HPDE6-E6E7 (cell line): Measurements from ENCODE around the gene PSMA2.

Source experiments
- DNase-seq: peaks from one replicate; pipeline ENCODE4 v3.0.0; 2011; ENCODE audit warnings: missing footprints; ENCODE audit errors: extremely low spot score

The PSMA2 gene

DNA sequence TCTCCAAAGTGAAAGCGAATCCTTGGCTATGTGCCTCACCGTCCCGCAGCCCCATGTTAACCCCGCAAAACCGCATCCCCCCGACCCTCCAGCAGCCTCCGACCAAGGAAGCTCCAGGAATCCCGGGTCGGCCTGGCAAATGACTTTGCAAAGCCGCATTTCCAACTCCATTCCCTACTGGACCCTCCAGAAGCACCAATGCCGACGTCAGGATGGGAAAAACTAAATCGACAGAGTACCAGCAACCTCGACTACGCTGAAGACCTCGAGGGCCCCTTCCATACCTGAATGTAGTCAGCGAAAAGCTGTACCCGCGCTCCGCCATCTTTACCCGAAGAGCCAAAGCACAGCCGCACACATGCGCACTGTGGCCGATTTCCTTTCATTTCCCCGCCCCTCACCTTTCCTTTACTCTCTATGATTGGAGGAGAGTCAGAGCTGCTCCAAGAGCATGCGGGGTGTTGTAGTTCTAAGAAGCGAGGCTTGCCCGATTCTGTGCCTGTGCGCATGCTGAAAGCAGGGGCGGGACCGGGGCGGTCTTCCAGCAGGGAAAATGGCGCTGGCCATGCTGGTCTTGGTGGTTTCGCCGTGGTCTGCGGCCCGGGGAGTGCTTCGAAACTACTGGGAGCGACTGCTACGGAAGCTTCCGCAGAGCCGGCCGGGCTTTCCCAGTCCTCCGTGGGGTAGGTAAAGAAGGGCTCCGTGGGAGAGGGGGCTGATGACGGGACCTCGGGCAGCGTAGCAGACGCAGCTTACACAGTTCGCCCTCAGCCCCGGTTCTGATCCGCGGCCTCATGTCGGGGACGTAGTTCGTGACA is at the start of gene PSMA2, which contains the start of gene MRPL32:
Gene PSMA2 (minus strand): TSS at position 341 of the 818 bp plus-strand sequence. CDS start 16 bp downstream, at position 325.
Gene MRPL32 (plus strand): TSS at position 543 of the 818 bp plus-strand sequence. CDS start 11 bp downstream, at position 554.
- peak; percentile 98 for DNase-seq

DNA sequence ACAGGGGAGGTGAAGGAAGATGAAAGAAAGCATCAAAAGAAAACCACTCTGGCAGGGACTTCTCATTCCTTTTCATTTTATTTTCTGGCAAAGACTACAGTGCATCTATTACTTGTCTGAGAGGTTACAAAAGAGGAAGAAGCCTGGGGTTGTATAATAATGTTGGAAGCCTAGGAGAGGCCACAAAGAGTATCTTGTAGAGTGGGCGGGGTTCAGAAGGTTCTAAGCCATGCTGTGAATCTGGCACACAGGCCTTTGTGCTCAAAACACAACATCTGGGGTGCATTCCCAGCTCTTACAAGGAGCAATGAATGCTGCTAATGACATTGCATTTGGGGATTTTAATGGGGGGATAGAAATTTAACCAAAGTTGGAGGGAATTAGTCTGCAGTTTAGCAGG is 49.6 kb upstream of the PSMA2 start:
- no peak for DNase-seq

DNA sequence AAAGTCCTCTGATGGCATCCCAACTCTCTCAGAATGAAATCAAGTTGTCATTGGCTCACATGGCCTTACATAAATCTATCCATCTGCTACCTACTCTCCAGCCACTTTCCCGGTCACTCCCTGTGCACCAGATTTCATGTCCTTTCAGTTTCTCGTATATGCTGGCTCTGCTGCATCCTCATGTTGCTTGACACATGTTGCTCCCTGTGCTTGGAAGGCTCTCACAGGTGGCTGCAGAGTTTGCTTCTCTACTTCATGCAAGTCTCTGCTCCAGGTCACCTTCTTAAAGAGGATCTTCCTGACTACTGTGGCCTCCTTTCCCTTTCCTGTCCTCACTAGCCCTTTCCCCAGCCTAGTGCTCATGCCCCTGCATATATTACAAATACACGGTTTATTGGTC is 48.5 kb upstream of the PSMA2 start:
- no peak for DNase-seq

DNA sequence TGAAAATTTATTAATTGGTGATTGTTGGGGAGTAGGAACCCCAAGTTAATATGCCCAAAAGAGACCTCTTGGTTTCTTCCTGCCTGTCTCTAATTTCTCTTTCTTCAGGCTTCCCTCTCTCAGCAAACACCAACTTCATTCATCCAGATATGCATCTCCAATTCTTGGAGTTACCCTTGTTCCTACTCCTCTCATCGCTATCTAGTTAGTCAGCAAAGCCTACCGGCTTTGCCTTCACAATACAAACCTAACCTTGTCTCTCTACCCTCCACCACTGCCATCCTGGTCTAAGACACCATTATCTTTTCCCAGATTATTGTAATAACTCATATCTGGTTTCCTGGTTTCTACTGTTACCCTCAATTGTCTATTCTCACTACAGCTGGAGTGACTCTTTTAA is 48.1 kb upstream of the PSMA2 start:
- DNase-seq, result no peak

DNA sequence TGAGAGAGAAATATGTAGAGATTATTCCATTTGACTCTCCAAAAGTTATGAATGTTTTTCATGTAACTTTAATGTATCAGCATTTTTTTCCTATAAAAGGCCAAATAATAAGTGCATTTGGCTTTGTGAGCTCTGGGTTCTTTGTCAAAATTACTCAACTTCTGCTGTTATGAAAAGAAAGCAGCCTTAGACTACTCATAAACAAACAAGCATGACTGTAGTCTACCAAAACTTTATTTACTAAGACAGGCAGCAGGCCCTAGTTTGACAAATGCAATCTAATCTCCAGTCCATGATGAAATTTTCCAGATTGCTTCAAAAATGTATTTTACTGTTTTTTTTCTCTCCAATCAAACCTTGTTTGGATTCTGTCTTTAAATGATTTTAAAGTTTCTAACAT is 46.5 kb upstream of the PSMA2 start:
- DNase-seq, result no peak

DNA sequence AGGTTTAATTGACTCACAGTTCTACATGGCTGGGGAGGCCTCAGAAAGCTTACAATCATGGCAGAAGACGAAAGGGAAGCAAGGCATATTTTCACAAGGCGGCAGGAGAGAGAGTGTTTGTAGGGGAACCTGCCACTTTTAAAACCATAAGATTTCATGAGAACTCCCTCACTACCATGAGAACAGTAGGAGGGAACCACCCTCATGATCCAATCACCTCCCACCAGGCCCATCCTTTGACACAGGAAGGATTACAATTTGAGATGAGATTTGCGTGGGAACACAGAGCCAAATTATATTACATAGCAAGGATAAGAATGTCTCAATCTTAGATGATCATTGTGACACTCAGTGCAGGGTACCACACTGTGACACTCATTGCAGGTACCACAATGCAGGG is 44.4 kb upstream of the PSMA2 start:
- no peak for DNase-seq

DNA sequence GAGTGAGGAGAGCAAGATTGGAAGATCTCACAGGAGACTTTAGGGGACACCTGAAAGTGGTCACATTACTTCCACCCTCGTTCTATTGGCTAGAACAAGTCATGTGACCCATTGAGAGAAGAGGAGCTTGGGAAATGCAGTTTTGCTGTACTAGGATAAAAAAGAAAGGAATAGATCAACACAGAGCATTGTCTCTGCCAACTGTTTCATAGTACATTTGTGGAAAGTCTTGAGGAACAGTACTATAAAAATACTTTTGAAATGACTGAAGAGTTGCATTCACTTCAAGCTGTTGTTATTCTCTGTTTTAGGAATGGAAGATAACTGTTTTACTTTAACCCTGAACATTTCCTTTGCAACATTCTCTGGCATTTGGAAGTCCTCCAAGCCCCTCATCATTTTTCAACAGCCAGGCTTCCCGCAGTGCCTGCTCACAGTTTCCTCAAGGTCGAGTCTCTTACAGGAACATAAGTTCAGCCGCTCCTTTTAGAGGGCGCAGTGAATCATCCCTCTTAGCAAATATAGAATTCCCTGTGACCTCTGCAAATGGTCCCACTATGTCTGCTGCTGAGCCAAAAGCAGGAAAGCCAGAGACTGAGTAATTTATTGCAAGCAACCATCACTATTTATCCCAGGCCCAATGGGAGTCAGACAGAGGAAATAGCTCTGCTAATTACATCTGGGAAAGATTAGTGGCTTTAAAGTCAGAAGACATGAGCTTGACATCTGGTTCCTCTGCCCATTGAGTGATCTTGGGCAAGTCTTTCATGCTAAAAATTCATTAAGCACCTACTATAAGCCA is 40.9 kb upstream of the PSMA2 start:
- peak; percentile 15 for DNase-seq

DNA sequence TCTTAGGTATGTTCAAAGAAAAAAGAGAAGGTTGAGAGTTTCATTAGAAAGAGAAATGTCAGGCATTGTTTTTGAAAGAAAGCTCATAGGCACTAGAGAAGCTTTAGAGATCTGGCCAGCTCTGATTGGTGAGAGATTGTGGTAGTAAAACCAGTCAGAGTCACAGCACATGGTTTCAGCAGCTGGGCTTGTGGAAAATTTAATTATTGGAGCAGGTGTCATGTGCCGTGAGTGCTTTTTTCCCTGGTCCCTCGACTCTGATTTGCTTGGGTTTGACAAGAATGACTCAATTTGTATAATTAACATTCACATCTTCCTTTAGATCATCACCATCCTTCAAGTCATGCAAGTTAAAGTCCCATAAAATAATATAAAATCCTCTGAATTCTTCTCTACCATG is 35.4 kb upstream of the PSMA2 start:
- no peak for DNase-seq

DNA sequence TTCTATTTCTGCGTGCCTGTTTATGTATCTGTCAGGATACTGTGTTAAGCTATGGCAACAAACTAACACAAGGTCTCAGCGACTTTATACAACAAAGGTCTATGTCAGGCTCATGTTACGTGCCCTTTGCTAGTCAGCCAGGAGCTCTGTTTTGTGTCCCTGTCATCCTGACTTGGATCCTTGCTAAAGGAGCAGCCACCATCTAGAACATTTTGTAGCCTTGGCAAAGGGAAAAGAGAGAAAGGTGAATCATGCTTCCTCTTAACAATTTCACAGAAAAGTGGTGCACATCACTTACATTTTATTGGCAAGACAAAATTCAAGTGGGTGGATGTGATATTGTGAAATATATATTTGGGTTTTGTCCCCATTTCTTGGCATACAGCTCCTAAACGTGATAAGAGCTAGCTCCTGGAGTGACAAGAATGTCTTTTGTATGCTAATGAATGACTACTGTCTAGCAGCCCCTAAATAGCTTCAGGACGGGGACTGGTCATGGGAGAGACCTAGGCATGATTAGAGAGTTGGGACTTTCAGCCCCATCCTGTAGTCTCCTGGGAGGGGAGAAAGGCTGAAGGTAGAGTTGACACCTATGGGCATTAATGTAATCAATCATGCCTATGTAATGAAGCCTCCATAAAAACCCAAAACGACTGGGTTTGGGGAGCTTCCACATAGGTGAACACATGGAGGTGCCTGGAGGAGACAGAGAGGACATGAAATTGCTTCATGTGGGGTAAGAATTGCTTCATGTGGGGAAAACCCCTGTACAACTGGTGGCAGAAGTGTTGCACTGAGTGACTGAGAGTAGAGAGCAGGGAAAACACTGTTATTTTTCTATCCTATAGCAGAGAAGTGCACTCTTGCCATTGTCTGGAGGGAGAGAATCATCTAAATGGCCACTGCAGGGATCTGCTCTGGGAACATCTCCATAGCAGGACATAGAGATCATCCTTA is 33.2 kb upstream of the PSMA2 start:
- no peak for DNase-seq

DNA sequence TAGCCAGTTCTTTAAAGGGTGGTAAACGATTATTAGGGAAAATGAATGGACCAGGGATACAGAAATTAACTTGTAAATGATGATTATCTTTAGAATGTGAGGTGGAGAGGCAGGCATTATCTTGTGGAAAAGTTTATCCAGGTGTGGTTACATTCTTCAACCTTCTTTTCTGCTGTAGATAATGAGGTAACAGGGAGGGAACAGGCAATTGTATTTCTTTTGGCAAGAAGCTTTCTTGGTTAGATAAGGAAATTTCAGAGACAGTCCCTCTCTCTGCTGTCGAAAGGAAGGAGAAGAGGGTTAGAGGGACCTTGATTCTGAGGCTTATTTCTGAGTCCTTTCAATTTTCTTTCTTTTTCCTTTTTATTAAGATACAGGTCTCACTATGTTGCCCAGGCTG is 32.3 kb upstream of the PSMA2 start:
- no peak for DNase-seq

DNA sequence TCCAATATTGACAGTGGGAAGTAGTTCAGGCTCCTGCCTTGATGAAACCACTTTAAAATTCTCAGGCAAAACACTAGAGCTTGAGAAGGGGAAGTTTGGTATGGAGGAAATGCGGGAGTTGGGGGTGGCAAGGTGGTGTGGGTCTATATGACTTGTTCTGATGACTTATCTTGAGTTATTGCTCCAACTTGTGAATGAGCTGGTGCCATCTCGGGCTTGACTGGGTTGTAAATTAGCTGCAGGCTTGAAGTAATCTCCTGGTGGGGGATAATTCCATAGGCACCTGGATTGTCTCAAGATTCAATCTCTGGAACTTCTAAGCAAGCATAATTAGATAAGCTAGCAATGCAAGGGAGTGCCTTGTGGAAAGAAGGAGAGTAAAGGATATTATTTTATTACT is 29.2 kb upstream of the PSMA2 start:
- no peak for DNase-seq

DNA sequence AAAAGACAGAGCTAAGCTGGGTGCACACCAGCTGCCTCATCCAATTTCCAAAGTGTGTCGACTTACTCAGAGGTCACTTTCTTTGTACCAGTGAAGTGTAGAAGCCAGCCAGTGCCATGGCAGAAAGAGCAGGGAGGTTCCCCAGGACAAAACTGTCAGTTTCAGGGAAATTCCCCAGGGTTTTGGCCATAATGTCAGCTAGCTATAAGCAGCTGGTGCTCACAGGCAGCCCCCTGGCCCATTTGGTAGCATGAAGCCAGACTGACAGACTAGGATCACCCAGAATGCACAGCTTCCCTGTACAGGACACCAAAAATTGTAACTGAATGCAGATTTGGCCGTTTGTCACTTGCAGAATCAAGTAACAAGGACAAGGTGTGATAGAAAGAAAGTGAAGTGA is 28.8 kb upstream of the PSMA2 start:
- DNase-seq, result no peak

DNA sequence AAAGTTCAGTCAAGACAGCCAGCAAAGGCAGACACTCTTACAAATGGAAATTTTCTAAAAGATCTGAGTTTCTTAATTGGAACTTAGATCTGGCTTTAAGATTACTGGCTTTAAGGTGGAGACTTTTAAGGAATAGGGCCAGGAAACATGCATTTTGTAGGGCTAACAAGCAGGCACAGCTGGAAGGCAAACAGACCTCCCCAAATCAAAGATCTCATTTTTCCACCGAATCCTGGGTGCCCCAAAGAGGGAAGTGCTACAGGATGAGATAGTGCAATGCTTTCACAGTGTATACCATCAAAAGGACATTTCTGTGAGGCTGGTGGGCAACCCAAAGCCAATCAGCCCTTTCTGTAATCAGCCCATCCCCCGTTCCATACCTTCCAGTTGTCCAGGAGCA is 27.6 kb upstream of the PSMA2 start:
- DNase-seq, result no peak

DNA sequence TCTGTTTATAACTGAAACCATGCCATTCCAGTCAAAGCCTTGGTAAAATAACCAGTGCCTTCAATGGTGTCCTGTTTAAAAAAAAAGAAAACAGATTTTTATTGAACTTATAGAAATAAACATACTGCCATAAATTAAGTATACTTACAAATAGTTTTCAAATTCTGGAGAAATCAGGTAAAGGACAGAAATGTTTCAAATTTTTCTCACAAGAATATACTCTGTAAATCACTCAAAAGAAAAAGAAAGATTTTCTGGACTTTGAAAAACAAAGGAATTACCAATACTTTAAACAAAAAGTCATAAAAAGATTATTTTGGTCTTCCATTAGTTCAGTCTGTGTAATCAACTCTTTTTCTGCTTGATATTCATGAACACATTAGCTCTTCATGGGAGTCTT is 24.1 kb upstream of the PSMA2 start:
- DNase-seq, result no peak

DNA sequence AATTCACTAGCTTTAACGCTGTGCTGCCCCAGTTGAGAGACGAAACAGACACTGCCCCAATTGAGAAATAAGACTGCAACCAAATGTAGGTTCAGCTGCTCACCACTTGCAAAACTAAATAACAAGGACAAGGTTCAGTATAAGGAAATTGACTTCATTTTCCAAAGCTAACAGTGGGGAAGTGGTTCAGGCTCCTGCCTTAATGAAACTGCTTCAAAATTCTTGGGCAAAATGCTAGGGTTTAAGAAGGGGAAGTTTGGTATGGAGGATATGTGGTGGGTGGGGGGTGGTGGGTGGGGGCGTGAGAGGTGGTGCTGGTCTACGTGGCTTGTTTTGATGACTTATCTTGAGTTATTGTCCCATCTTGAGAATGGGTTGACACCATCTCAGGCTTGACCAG is 22.0 kb upstream of the PSMA2 start:
- no peak for DNase-seq

DNA sequence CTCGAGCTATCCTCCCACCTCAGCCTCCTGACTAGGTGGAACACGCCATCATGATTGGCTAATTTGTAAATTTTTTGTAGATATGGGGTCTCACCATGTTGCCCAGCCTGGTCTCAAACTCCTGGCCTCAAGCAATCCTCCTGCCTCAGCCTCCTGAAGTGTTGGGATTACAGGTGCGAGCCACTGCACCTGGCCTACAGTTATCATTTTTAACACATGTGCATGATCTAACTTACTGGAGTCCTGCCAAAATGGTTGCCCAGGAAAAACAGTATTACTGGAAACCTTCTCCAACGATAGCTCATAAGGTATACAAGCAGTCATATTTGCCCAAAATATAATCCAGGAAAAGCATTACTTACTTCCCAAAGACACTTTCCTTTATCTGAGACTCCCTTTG is 20.4 kb upstream of the PSMA2 start:
- DNase-seq, result no peak

DNA sequence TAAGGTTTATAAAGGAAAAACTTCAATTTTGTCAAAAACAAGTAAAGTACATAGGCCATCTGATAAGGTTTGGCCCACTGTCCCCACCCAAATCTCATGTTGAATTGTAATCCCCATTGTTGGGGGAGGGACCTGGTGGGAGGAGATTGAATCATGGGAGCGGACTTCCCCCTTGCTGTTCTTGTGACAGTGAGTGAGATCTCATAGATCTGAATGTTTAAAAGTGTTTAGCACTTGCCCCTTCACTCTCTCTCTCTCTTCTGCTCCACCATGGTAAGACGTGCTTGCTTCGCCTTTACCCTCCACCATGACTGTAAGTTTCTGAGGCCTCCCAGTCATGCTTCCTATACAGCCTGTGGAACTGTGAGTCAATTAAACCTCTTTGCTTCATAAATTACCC is 18.4 kb upstream of the PSMA2 start:
- DNase-seq, result no peak

DNA sequence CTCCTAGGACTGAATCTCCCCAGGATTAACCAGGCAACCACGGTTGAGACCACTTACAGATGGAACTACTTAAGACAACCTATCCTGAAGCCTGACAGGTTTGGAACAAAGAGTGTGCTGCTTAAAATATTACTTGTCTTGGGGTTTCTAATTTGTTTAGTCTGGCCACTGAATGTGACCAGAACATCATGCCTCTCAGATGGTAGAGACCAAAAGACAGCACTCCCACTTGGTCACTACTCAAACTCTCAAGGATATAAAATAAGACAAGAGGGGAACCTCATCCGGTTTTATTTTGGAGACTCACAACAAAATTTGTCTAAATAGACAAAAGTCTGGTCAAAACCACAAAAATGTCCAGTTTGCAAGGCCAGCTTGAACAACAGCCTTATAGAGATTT is 15.5 kb upstream of the PSMA2 start:
- no peak for DNase-seq

DNA sequence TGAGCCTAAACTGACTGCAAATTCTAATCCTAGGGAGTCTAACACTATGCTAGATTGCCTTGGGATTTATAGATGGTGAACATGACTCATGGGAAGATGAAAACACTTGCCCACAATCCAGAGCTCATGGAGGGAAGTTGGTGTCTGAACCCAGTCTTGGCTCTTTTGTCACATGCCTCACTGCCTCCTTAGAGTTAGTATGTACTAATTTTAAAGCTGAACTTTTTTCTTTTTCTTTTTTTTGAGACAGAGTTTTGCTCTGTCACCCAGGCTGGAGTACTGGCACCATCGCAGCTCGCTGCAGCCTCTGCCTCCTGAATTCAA is 14.6 kb upstream of the PSMA2 start:
- DNase-seq, result no peak

DNA sequence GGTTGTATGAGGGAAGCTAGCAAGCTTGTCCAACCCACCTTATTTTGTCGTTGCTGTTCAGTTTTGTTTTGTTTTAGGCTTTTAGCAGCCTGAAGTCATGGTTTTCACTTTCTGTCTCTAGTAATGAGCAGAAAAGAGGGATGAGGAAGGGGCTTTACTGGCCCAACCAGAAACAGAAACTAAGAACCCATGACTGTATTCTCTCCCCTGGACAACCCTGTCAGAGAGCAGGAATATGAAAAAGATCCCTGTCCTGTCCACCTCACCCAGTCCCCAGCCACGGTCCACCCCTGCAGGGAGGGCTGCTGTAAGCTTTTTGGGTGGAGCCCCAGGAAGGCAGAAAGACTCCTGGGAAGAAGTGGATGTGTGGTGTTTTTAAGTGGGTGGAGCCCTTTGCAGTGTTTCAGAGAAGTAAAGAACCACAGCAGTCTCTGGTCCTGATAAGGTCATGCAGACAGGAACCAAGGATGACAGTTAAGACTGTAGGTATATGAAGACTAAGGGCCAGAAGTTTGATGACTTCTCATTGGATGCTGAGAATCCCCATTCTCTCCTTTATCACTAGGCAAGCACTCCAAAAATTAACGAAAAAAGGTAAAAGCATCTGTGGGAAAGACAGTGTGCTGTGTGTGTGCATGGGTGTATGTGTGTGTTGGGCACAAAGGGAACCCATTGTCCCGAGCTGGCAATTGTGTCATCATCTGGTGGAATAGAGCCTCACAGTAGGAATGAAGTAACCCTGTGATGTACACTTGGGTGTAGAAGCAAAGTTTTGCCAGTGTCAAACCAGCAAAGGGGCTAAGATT is 14.1 kb upstream of the PSMA2 start:
- DNase-seq, result no peak
